Testis (tissue), 3 donors: ENCODE data around the gene SLIT3. TPM values are rescaled to one million over a fixed set of nuclear protein-coding genes. Genes with fewer than 3 reads are reported as not detected.

Experiments used
- DNase-seq: peaks from one replicate; pipeline ENCODE4 v3.0.0-alpha.2; 2019
- H3K27ac ChIP-seq, 2 donors: fragments of 200-600 bp; sonication (generic); one replicate each; pipeline ENCODE4 v1.5.1; 2019
- H3K27me3 ChIP-seq: fragments of 200-600 bp; sonication (generic); one replicate; pipeline ENCODE4 v1.5.1; 2019
- H3K36me3 ChIP-seq: fragments of 200-600 bp; sonication (generic); one replicate; pipeline ENCODE4 v1.5.1; 2017; ENCODE audit warnings: low read depth; ENCODE audit errors: missing control alignments
- H3K4me1 ChIP-seq: fragments of 200-600 bp; sonication (generic); one replicate; pipeline ENCODE4 v1.5.1; 2019
- H3K4me3 ChIP-seq, 2 donors: fragments of 200-600 bp; sonication (generic); one replicate each; pipeline ENCODE4 v1.5.1; 2017 to 2019
- H3K9me3 ChIP-seq: fragments of 200-600 bp; sonication (generic); one replicate; pipeline ENCODE4 v1.5.1; 2017
- CTCF ChIP-seq, 3 experiments: fragments of 450-650 bp in 2 of 3; fragments of 200-600 bp in 1 of 3; sonication (generic) in 1 of 3; IDR thresholded peaks; one replicate each; pipeline ENCODE4 v1.5.1; 2016 to 2019; ENCODE audit warnings: antibody characterized with exemption in 3 of 3, mild to moderate bottlenecking in 2 of 3, moderate library complexity in 1 of 3
- POLR2A ChIP-seq: fragments of 450-650 bp; IDR thresholded peaks from one replicate; pipeline ENCODE4 v1.6.1; 2017; ENCODE audit warnings: antibody characterized with exemption, mild to moderate bottlenecking, moderate library complexity
- WGBS, 2 donors: methylation state at CpG; one replicate each; pipeline ENCODE4 v1.1.5; 2018; 5-methylcytosine and 5-hydroxymethylcytosine counted together
- intact Hi-C: fragments of 100-400 bp; cut with DNase I; formaldehyde crosslinking; loops from one replicate; pipeline ENCODE4 v1.15.1; 2023; ENCODE audit warnings: low total_unique reads
- polyA plus RNA-seq: library from polyadenylated mRNA; stranded (reverse); fragments of 350-450 nt; fragmentation: Illumina TruSeq; extraction: RNeasy Lipid Tissue Mini Kit (QIAGEN cat#74804); gene quantifications from one replicate; pipeline ENCODE4 v1.2.3, GENCODE V29; 2014; ENCODE audit warnings: low read depth, low replicate concordance; ENCODE audit not compliant: insufficient read depth
- total RNA-seq, 2 donors: library from RNA; depleted of rRNA; stranded (reverse); fragments of >200 nt; gene quantifications; one replicate each; pipeline ENCODE4 v1.2.3, GENCODE V29; 2016

SLIT3 gene
- total and polyA plus RNA-seq, 3 donors from 2014 or later: 4.8 to 23.2 (median 7.8) TPM

DNA sequence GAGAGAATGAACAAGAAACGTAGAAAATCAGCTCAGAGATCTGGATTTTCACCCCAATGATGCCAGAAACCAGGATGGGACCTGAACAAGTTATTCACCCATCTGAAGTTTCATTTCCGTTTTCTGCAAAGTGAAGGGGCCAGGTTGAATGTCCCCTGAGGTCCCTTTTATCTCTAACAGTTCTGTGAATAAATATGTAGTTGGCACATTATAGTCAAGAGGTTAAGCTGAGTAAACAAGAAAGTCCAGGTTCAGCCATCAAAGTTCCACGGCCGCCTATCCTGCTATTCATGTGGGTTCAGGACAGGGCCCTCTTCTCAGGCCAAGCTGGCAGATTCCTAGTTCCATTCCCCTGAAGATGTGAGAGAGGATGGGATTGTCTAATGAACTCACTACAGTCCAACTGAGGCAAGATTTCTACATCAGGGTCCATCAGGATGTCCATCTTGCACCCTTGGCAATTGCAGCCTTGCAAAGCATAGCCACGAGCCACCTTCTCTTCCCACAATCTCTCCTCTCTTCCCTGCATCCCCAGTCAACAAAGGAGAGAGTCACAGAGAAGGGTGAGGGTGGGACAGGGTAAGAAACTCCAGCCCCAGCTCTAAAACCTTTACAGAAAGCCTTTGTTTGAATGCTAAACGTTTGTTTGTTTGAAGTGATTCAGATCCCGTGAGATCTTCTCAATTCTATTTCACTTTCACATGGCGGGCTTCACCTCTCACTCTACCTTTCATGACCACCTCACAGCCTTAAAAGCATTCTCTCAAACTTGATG lies 311.0 kb downstream of the SLIT3 start:
- Histone ChIP-seq H3K36me3 (no peaks in the 10 kb centered on the region), H3K27ac (no peak overlapping the region), H3K4me1 (no peaks in the 10 kb centered on the region), H3K4me3 (no peak overlapping the region), H3K9me3 (no peaks in the 10 kb centered on the region), H3K27me3 (no peaks in the 10 kb centered on the region)
- no peak for TF ChIP-seq POLR2A
- intact Hi-C loops: loop anchor here (10.0 kb wide), 1 partner anchor 315 kb away; the partner anchor contains the start of gene SLIT3
- 84 to 86% methylated on average over 8 of the region's 8 CpGs for WGBS, 2 donors
- no peak for DNase-seq

DNA sequence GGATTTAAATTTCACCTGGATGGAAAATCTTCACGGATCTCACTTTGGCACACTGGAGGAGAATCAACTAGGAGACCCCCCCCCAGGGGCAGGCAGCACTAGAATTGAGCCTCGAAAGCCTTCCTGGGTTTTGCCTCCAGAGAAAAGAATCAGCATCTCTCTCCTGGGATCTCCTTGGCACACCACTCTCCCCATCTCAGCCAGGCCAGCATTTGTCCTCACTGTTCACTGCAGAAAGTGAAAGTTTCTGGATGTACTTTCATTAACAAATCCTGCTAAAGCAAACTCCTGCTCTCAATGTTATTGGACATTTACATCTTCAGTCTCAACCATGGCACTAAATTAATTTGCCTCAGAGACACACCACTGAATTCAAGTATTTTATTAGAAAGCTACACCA lies 312.2 kb downstream of the SLIT3 start:
- no peak for TF ChIP-seq CTCF (IDR thresholded peaks at IDR 0.05)
- no peak for TF ChIP-seq POLR2A
- Histone ChIP-seq H3K36me3 (no peaks in the 10 kb centered on the region), H3K27ac (no peak overlapping the region), H3K4me3 (no peak overlapping the region), H3K4me1 (no peaks in the 10 kb centered on the region), H3K27me3 (no peaks in the 10 kb centered on the region), H3K9me3 (no peaks in the 10 kb centered on the region)
- 52% methylated on average over 2 of the region's 2 CpGs for whole genome bisulfite sequencing, 2 donors
- DNase-seq: no peak
- intact Hi-C loops: loop anchor here (10.0 kb wide), 1 partner anchor 316 kb away; the partner anchor contains the start of gene SLIT3

GRCh38 chr5:168987543-168988300 lies 313.2 kb downstream of the SLIT3 start:
- no peak overlapping the region for H3K27ac ChIP-seq
- H3K4me3 ChIP-seq: no peak overlapping the region
- intact Hi-C loops: loop anchor here (10.0 kb wide), 1 partner anchor 317 kb away; the partner anchor contains the start of gene SLIT3
- no peaks in the 10 kb centered on the region for H3K9me3 ChIP-seq
- H3K27me3 ChIP-seq: no peaks in the 10 kb centered on the region
- TF ChIP-seq POLR2A (no peak), CTCF (IDR thresholded peaks at IDR 0.05) (peak; percentile 87 to 92 (median 92))
- WGBS, 2 donors: 40% methylated on average over 11 of the region's 11 CpGs
- no peaks in the 10 kb centered on the region for H3K36me3 ChIP-seq
- peak; percentile 89 for DNase-seq
- no peaks in the 10 kb centered on the region for H3K4me1 ChIP-seq

GRCh38 chr5:168985454-168985853 lies 315.5 kb downstream of the SLIT3 start:
- H3K27me3 ChIP-seq: no peaks in the 10 kb centered on the region
- no peak for TF ChIP-seq POLR2A
- no peak for TF ChIP-seq CTCF (IDR thresholded peaks at IDR 0.05)
- intact Hi-C loops: loop anchor here (10.0 kb wide), 1 partner anchor 319 kb away; the partner anchor contains the start of gene SLIT3

GRCh38 chr5:168984135-168984675 lies 316.7 kb downstream of the SLIT3 start:
- intact Hi-C loops: loop anchor here (10.0 kb wide), 1 partner anchor 321 kb away; the partner anchor contains the start of gene SLIT3
- TF ChIP-seq POLR2A (no peak), CTCF (IDR thresholded peaks at IDR 0.05) (no peak)
- WGBS, 2 donors: 91 to 92% methylated on average over 5 of the region's 5 CpGs

More at GRCh38 chr5:168985454-168985853, 315.5 kb downstream of the SLIT3 start:
- H3K4me3 ChIP-seq: no peak overlapping the region
- H3K9me3 ChIP-seq: no peaks in the 10 kb centered on the region
- WGBS, 2 donors: 87% methylated on average over 5 of the region's 5 CpGs
- no peak for DNase-seq
- no peak overlapping the region for H3K27ac ChIP-seq
- H3K36me3 ChIP-seq: no peaks in the 10 kb centered on the region
- no peaks in the 10 kb centered on the region for H3K4me1 ChIP-seq

More at GRCh38 chr5:168984135-168984675, 316.7 kb downstream of the SLIT3 start:
- Histone ChIP-seq H3K4me3 (no peak overlapping the region), H3K4me1 (no peaks in the 10 kb centered on the region), H3K27ac (no peak overlapping the region), H3K9me3 (no peaks in the 10 kb centered on the region), H3K27me3 (no peaks in the 10 kb centered on the region), H3K36me3 (no peaks in the 10 kb centered on the region)
- DNase-seq: no peak
